ENCODE results near the gene CCDC180.

GRCh38 chr9:97307091-97307490 is 368 bp upstream of the CCDC180 start:
- TF ChIP-seq CTCF (conservative IDR thresholded peaks at IDR 0.05; ENCODE audit: low read length): no peak
- TF ChIP-seq EZH2phosphoT487 (IDR thresholded peaks at IDR 0.05; ENCODE audit: borderline replicate concordance, low read depth, low read length): no peak

Data from OCI-LY7 (cell line).